HG03442 (cell line): ENCODE results near the gene GBX1.

ENCODE experiments used
- ATAC-seq: cut with Tn5 transposase; IDR thresholded peaks from one replicate; pipeline ENCODE4 v1.9.1; 2021; ENCODE audit warnings: mild to moderate bottlenecking, moderate library complexity; ENCODE audit not compliant: unreplicated experiment

Gene GBX1

GRCh38 chr7:151167197-151167961 lies at the start of gene GBX1:
Gene GBX1, minus strand, starts transcription at chr7:151167694. Its CDS starts 146 bp downstream, at chr7:151167548.
- no peak for ATAC-seq

GRCh38 chr7:151215396-151215795 lies 47.9 kb upstream of the GBX1 start:
- ATAC-seq, result no peak

GRCh38 chr7:151213826-151214225 lies 46.3 kb upstream of the GBX1 start:
- ATAC-seq, result no peak

GRCh38 chr7:151212626-151213025 lies 45.1 kb upstream of the GBX1 start:
- no peak for ATAC-seq

- ATAC-seq, result no peak
Measured at GRCh38 chr7:151211155-151211772, 43.8 kb upstream of the GBX1 start.

GRCh38 chr7:151210087-151210854 lies 42.8 kb upstream of the GBX1 start, which contains the start of gene H2BK1:
Gene H2BK1, minus strand, starts transcription at chr7:151210488. Its CDS starts 170 bp downstream, at chr7:151210318.
- no peak for ATAC-seq

- no peak for ATAC-seq
Measured at GRCh38 chr7:151209588-151209987, 42.1 kb upstream of the GBX1 start.

- no peak for ATAC-seq
Measured at GRCh38 chr7:151208253-151208862, 40.9 kb upstream of the GBX1 start.

GRCh38 chr7:151207804-151208203 lies 40.3 kb upstream of the GBX1 start:
- ATAC-seq, result no peak

- no peak for ATAC-seq
Measured at GRCh38 chr7:151207315-151207714, 39.8 kb upstream of the GBX1 start.

- ATAC-seq, result no peak
Measured at GRCh38 chr7:151206914-151207313, 39.4 kb upstream of the GBX1 start.

- no peak for ATAC-seq
Measured at GRCh38 chr7:151205730-151206129, 38.2 kb upstream of the GBX1 start.

- ATAC-seq, result no peak
Measured at GRCh38 chr7:151204383-151205032, 37.0 kb upstream of the GBX1 start.

GRCh38 chr7:151202836-151203235 lies 35.3 kb upstream of the GBX1 start:
- ATAC-seq, result no peak

GRCh38 chr7:151201751-151202150 lies 34.3 kb upstream of the GBX1 start:
- ATAC-seq, result no peak

- ATAC-seq, result no peak
Measured at GRCh38 chr7:151201344-151201743, 33.9 kb upstream of the GBX1 start.

GRCh38 chr7:151198945-151199848 lies 31.7 kb upstream of the GBX1 start:
- no peak for ATAC-seq

- ATAC-seq, result no peak
Measured at GRCh38 chr7:151197932-151198331, 30.4 kb upstream of the GBX1 start.

- ATAC-seq, result no peak
Measured at GRCh38 chr7:151195616-151196450, 28.3 kb upstream of the GBX1 start.
